WTC11 (cell line): ENCODE results near the gene GPR162. TPM values are rescaled to one million over a fixed set of nuclear protein-coding genes. Genes with fewer than 3 reads are reported as not detected.

Source experiments
- ATAC-seq: fragments of 200-7000 bp; cut with Tn5 transposase; 2 replicates; pipeline ENCODE4 v1.10.0; 2021; ENCODE audit warnings: mild to moderate bottlenecking, moderate library complexity
- CTCF ChIA-PET: fragments of 300-600 bp; sonication (Branson Sonifier 250); formaldehyde crosslinking; loops from one replicate; lab custom pipeline; 2021; ENCODE audit warnings: antibody characterized with exemption; lab: Charles Lee
- POLR2A ChIA-PET: fragments of 350-600 bp; sonication (Branson Sonifier 250); formaldehyde crosslinking; loops from one replicate; lab custom pipeline; 2021; ENCODE audit warnings: antibody characterized with exemption; lab: Charles Lee
- DNase-seq: peaks from one replicate; pipeline ENCODE4 v3.0.0; 2021; ENCODE audit warnings: low spot score
- H3K27ac Mint-ChIP-seq: 2 replicates; pipeline ENCODE4 v1.8.0; 2021; ENCODE audit warnings: mixed read lengths
- H3K27me3 Mint-ChIP-seq: 2 replicates; pipeline ENCODE4 v1.8.0; 2021; ENCODE audit warnings: low read depth, mild to moderate bottlenecking, moderate library complexity, mixed read lengths
- H3K36me3 Mint-ChIP-seq: 2 replicates; pipeline ENCODE4 v1.8.0; 2021; ENCODE audit warnings: mixed read lengths
- H3K4me1 Mint-ChIP-seq: 2 replicates; pipeline ENCODE4 v1.8.0; 2022; ENCODE audit warnings: mixed read lengths
- H3K4me3 Mint-ChIP-seq: 2 replicates; pipeline ENCODE4 v1.8.0; 2021; ENCODE audit warnings: mild to moderate bottlenecking, moderate library complexity, mixed read lengths
- H3K9me3 Mint-ChIP-seq: 2 replicates; pipeline ENCODE4 v1.8.0; 2021; ENCODE audit warnings: mixed read lengths
- SMAD4 ChIP-seq: sonication (generic); formaldehyde crosslinking; IDR thresholded peaks from 2 replicates; pipeline ENCODE4 v1.8.0; 2022; ENCODE audit warnings: mild to moderate bottlenecking, missing genetic modification reagents
- ZNF416 ChIP-seq: fragments of 250-450 bp; sonication (Bioruptor Pico); IDR thresholded peaks from 2 replicates; pipeline ENCODE4 v1.9.0; 2021; ENCODE audit warnings: mild to moderate bottlenecking, inconsistent platforms
- total RNA-seq: library from RNA; stranded (reverse); gene quantifications from 3 replicates; pipeline ENCODE4 v1.2.3, GENCODE V29; 2021
- TF ChIP-seq, protein P1 (sequence below): sonication (generic); formaldehyde crosslinking; IDR thresholded peaks from 2 replicates; pipeline ENCODE4 v1.8.0; 2023; ENCODE audit warnings: missing genetic modification reagents, mild to moderate bottlenecking, borderline replicate concordance
- TF ChIP-seq, protein P2 (sequence below): sonication (generic); formaldehyde crosslinking; IDR thresholded peaks from 2 replicates; pipeline ENCODE4 v1.8.1; 2022; ENCODE audit warnings: mild to moderate bottlenecking, missing genetic modification reagents, moderate library complexity, borderline replicate concordance
- TF ChIP-seq, protein P3 (sequence below): fragments of 250-450 bp; sonication (Bioruptor Pico); IDR thresholded peaks from 2 replicates; pipeline ENCODE4 v1.9.0; 2021; ENCODE audit warnings: mild to moderate bottlenecking
- TF ChIP-seq, protein P4 (sequence below): fragments of 250-450 bp; sonication (Bioruptor Pico); IDR thresholded peaks from 2 replicates; pipeline ENCODE4 v1.9.0; 2021; ENCODE audit warnings: mild to moderate bottlenecking
- TF ChIP-seq, protein P5 (sequence below): sonication (generic); formaldehyde crosslinking; IDR thresholded peaks from 2 replicates; pipeline ENCODE4 v1.8.0; 2022; ENCODE audit warnings: missing genetic modification reagents
- TF ChIP-seq, protein P6 (sequence below): fragments of 250-450 bp; sonication (Bioruptor Pico); IDR thresholded peaks from 2 replicates; pipeline ENCODE4 v1.8.0; 2021; ENCODE audit warnings: mild to moderate bottlenecking

The GPR162 gene
- total RNA-seq, 1 experiment from 2014 or later, result 7.3 TPM

DNA sequence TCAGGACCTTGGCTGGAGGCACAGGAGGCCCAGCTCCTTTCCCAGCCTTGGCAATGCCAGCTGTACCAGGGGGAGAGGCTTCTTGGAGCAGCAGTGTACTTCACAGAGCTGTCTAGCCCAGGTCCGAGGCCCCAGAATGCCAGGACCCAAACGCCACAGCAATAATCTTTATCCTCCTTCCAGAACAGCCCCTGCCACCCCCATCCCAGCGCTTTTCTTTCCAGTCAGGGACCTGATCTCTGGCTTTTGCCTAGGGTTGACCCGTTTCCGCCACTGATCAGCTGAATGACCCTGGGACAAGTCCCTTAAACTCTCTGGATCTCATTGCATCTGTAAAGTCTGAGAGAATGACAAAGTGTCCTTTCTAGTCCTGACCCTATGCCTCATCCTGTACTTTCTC is 44.2 kb upstream of the GPR162 start (continued):
- TF ChIP-seq, protein P1, sequence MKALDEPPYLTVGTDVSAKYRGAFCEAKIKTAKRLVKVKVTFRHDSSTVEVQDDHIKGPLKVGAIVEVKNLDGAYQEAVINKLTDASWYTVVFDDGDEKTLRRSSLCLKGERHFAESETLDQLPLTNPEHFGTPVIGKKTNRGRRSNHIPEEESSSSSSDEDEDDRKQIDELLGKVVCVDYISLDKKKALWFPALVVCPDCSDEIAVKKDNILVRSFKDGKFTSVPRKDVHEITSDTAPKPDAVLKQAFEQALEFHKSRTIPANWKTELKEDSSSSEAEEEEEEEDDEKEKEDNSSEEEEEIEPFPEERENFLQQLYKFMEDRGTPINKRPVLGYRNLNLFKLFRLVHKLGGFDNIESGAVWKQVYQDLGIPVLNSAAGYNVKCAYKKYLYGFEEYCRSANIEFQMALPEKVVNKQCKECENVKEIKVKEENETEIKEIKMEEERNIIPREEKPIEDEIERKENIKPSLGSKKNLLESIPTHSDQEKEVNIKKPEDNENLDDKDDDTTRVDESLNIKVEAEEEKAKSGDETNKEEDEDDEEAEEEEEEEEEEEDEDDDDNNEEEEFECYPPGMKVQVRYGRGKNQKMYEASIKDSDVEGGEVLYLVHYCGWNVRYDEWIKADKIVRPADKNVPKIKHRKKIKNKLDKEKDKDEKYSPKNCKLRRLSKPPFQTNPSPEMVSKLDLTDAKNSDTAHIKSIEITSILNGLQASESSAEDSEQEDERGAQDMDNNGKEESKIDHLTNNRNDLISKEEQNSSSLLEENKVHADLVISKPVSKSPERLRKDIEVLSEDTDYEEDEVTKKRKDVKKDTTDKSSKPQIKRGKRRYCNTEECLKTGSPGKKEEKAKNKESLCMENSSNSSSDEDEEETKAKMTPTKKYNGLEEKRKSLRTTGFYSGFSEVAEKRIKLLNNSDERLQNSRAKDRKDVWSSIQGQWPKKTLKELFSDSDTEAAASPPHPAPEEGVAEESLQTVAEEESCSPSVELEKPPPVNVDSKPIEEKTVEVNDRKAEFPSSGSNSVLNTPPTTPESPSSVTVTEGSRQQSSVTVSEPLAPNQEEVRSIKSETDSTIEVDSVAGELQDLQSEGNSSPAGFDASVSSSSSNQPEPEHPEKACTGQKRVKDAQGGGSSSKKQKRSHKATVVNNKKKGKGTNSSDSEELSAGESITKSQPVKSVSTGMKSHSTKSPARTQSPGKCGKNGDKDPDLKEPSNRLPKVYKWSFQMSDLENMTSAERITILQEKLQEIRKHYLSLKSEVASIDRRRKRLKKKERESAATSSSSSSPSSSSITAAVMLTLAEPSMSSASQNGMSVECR (CRISPR knock-in tag), result no peak
- no peak for TF ChIP-seq SMAD4
- TF ChIP-seq, protein P2, sequence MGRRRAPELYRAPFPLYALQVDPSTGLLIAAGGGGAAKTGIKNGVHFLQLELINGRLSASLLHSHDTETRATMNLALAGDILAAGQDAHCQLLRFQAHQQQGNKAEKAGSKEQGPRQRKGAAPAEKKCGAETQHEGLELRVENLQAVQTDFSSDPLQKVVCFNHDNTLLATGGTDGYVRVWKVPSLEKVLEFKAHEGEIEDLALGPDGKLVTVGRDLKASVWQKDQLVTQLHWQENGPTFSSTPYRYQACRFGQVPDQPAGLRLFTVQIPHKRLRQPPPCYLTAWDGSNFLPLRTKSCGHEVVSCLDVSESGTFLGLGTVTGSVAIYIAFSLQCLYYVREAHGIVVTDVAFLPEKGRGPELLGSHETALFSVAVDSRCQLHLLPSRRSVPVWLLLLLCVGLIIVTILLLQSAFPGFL (CRISPR knock-in tag), result no peak
- TF ChIP-seq ZNF416 (CRISPR knock-in tag), result no peak
- TF ChIP-seq, protein P3, sequence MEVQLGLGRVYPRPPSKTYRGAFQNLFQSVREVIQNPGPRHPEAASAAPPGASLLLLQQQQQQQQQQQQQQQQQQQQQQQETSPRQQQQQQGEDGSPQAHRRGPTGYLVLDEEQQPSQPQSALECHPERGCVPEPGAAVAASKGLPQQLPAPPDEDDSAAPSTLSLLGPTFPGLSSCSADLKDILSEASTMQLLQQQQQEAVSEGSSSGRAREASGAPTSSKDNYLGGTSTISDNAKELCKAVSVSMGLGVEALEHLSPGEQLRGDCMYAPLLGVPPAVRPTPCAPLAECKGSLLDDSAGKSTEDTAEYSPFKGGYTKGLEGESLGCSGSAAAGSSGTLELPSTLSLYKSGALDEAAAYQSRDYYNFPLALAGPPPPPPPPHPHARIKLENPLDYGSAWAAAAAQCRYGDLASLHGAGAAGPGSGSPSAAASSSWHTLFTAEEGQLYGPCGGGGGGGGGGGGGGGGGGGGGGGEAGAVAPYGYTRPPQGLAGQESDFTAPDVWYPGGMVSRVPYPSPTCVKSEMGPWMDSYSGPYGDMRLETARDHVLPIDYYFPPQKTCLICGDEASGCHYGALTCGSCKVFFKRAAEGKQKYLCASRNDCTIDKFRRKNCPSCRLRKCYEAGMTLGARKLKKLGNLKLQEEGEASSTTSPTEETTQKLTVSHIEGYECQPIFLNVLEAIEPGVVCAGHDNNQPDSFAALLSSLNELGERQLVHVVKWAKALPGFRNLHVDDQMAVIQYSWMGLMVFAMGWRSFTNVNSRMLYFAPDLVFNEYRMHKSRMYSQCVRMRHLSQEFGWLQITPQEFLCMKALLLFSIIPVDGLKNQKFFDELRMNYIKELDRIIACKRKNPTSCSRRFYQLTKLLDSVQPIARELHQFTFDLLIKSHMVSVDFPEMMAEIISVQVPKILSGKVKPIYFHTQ (CRISPR knock-in tag), result no peak
- TF ChIP-seq, protein P4, sequence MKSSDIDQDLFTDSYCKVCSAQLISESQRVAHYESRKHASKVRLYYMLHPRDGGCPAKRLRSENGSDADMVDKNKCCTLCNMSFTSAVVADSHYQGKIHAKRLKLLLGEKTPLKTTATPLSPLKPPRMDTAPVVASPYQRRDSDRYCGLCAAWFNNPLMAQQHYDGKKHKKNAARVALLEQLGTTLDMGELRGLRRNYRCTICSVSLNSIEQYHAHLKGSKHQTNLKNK, result no peak

DNA sequence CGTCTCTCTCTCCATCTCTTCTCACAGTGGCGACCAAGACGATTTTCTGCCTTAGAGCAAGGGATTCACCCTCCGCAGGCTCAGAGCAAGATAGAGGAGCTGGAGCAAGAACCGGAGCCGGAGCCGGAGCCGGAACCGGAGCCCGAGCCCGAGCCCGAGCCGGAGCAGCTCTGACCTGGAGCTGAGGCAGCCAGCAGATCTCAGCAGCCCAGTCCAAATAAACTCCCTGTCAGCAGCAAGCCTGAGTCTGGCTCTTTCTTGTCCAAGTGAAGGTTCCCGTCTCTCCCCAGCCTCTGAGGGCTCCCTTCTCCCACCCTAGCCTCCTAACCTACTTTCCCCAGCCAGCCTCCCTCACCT is 43.4 kb upstream of the GPR162 start:
- CTCF ChIA-PET, result interaction anchor here (0.6 to 3.8 kb wide), 14 partner anchors 11 to 182 kb away, joined by 3 to 88 read pairs (median 4); partner anchors contain the start of genes COPS7A, MLF2 and PTMS
- Mint-ChIP-seq H3K36me3 (no peaks in the 10 kb centered on the region), H3K27me3 (peaks cover 48% of the 10 kb centered on the region), H3K4me1 (peaks cover 33% of the 10 kb centered on the region), H3K27ac (0 out of 2 replicates have a peak overlapping the region, but pooled peaks have one; percentile 77), H3K4me3 (peak overlapping the region; percentile 95), H3K9me3 (no peaks in the 10 kb centered on the region)
- ATAC-seq, result peak; percentile 35
- POLR2A ChIA-PET, result interaction anchor here (0.8 to 2.9 kb wide), 6 partner anchors 9 to 54 kb away, joined by 3 to 22 read pairs (median 4); partner anchors contain the start of genes COPS7A, MLF2, P3H3 and PTMS
- TF ChIP-seq, protein P5, sequence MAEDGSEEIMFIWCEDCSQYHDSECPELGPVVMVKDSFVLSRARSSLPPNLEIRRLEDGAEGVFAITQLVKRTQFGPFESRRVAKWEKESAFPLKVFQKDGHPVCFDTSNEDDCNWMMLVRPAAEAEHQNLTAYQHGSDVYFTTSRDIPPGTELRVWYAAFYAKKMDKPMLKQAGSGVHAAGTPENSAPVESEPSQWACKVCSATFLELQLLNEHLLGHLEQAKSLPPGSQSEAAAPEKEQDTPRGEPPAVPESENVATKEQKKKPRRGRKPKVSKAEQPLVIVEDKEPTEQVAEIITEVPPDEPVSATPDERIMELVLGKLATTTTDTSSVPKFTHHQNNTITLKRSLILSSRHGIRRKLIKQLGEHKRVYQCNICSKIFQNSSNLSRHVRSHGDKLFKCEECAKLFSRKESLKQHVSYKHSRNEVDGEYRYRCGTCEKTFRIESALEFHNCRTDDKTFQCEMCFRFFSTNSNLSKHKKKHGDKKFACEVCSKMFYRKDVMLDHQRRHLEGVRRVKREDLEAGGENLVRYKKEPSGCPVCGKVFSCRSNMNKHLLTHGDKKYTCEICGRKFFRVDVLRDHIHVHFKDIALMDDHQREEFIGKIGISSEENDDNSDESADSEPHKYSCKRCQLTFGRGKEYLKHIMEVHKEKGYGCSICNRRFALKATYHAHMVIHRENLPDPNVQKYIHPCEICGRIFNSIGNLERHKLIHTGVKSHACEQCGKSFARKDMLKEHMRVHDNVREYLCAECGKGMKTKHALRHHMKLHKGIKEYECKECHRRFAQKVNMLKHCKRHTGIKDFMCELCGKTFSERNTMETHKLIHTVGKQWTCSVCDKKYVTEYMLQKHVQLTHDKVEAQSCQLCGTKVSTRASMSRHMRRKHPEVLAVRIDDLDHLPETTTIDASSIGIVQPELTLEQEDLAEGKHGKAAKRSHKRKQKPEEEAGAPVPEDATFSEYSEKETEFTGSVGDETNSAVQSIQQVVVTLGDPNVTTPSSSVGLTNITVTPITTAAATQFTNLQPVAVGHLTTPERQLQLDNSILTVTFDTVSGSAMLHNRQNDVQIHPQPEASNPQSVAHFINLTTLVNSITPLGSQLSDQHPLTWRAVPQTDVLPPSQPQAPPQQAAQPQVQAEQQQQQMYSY, result peak; percentile 98
- TF ChIP-seq, protein P6, sequence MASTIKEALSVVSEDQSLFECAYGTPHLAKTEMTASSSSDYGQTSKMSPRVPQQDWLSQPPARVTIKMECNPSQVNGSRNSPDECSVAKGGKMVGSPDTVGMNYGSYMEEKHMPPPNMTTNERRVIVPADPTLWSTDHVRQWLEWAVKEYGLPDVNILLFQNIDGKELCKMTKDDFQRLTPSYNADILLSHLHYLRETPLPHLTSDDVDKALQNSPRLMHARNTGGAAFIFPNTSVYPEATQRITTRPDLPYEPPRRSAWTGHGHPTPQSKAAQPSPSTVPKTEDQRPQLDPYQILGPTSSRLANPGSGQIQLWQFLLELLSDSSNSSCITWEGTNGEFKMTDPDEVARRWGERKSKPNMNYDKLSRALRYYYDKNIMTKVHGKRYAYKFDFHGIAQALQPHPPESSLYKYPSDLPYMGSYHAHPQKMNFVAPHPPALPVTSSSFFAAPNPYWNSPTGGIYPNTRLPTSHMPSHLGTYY (CRISPR knock-in tag), result no peak
- peak; percentile 60 for DNase-seq
